Stimulated activated CD4-positive, alpha-beta T cell treated with anti-CD3 and anti-CD28 coated beads, Interleukin-4, amount 100 ng/mL, for 1 hour (primary cell): Measurements from ENCODE around the gene PIEZO2.
"Not testable (repeated sequence)": the region's sequence is repeated elsewhere in the genome, so short reads cannot be mapped to it uniquely, and the experiment has no call there.

Experiments
- DNase-seq: peaks from one replicate; pipeline ENCODE4 v3.0.0-alpha.2; 2020

Gene PIEZO2

GRCh38 chr18:10878703-10879102 lies 270.7 kb downstream of the PIEZO2 start:
- DNase-seq = no peak

GRCh38 chr18:10877987-10878386 lies 271.4 kb downstream of the PIEZO2 start:
- no peak for DNase-seq

GRCh38 chr18:10875811-10876210 lies 273.6 kb downstream of the PIEZO2 start:
- no peak for DNase-seq

GRCh38 chr18:10872304-10872703 lies 277.1 kb downstream of the PIEZO2 start:
- DNase-seq = no peak

- no peak for DNase-seq
Observed at GRCh38 chr18:10864722-10865121, 284.6 kb downstream of the PIEZO2 start.

- DNase-seq = no peak
Observed at GRCh38 chr18:10863026-10863425, 286.3 kb downstream of the PIEZO2 start.

GRCh38 chr18:10860928-10861327 lies 288.4 kb downstream of the PIEZO2 start:
- DNase-seq = no peak

GRCh38 chr18:10860382-10860781 lies 289.0 kb downstream of the PIEZO2 start:
- DNase-seq = no peak

- no peak for DNase-seq
Observed at GRCh38 chr18:10858477-10858876, 290.9 kb downstream of the PIEZO2 start.

GRCh38 chr18:10856132-10856531 lies 293.2 kb downstream of the PIEZO2 start:
- DNase-seq = no peak

GRCh38 chr18:10852385-10853303 lies 296.7 kb downstream of the PIEZO2 start:
- no peak for DNase-seq

GRCh38 chr18:10851824-10852319 lies 297.5 kb downstream of the PIEZO2 start:
- no peak for DNase-seq

GRCh38 chr18:10850840-10851239 lies 298.5 kb downstream of the PIEZO2 start:
- DNase-seq = no peak

GRCh38 chr18:10850216-10850615 lies 299.2 kb downstream of the PIEZO2 start:
- no peak for DNase-seq

- no peak for DNase-seq
Observed at GRCh38 chr18:10847907-10848306, 301.5 kb downstream of the PIEZO2 start.

GRCh38 chr18:10847408-10847790 lies 302.0 kb downstream of the PIEZO2 start:
- DNase-seq = no peak

- DNase-seq = no peak
Observed at GRCh38 chr18:10846657-10847407, 302.5 kb downstream of the PIEZO2 start.

- not testable (repeated sequence) for DNase-seq
Observed at GRCh38 chr18:10846035-10846434, 303.3 kb downstream of the PIEZO2 start.

GRCh38 chr18:10843565-10843964 lies 305.8 kb downstream of the PIEZO2 start:
- no peak for DNase-seq

GRCh38 chr18:10842861-10843260 lies 306.5 kb downstream of the PIEZO2 start:
- no peak for DNase-seq

GRCh38 chr18:10842371-10842770 lies 307.0 kb downstream of the PIEZO2 start:
- no peak for DNase-seq

- DNase-seq = no peak
Observed at GRCh38 chr18:10841203-10841602, 308.2 kb downstream of the PIEZO2 start.

- no peak for DNase-seq
Observed at GRCh38 chr18:10840743-10841142, 308.6 kb downstream of the PIEZO2 start.

- no peak for DNase-seq
Observed at GRCh38 chr18:10839421-10839820, 309.9 kb downstream of the PIEZO2 start.
